GM12874 (cell line): ENCODE results near the gene FADS1.

Experiments
- CTCF ChIP-seq: IDR thresholded peaks from 2 replicates; pipeline ENCODE4 v1.5.1; 2011; ENCODE audit warnings: low read depth, mild to moderate bottlenecking, control low read depth, low read length, moderate library complexity; ENCODE audit not compliant: insufficient read depth

The FADS1 gene

DNA sequence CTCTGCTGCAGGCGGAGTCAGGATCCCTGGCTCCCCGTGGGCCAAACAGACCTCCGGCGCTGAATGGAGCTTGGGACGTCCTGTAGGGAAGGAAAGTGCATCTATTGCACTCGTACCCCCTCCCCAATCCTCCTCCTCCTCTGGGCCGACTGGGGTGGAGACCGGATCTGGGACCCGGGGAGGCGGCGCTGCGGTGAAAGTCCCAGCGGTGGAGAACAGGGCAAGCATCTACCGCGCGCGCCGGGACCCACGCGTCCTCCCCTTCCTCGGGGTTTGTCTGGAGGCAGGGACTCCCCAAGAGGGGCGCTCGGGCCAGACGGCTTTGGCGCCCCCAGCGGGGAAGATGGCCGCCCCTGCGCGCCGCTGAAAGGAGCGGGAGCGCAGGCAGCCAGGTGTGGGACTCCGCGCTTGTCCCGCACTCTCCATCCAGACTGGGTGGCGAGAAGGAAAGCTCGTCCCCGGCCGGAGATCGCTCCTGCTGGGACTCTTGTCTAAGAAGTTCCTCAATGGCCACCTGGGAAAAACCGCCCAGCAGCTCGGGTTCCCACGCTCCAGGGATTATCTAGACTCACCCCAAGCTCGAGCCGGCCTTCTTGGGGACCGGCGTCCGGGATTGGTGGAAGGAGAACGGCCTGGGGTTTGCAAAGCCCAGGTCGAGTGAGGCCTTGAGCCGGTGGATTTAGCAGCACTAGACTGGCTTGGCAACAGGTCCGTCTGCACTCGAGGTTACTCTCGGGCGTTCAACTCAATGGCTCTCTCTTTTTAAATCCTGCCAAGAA is 12.0 kb upstream of the FADS1 start:
- TF ChIP-seq CTCF: peak; percentile 68

DNA sequence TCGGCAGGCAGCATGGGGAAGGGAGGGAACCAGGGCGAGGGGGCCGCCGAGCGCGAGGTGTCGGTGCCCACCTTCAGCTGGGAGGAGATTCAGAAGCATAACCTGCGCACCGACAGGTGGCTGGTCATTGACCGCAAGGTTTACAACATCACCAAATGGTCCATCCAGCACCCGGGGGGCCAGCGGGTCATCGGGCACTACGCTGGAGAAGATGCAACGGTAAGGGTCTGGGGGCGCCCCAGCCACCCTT is 11.5 kb upstream of the FADS1 start:
- no peak for TF ChIP-seq CTCF

- no peak for TF ChIP-seq CTCF
Observed at GRCh38 chr11:61827571-61828378, 11.0 kb upstream of the FADS1 start, which contains the start of gene FADS2. TSS of gene FADS2 (plus strand) at chr11:61828300. CDS start at chr11:61828391, 91 bp downstream.

- TF ChIP-seq CTCF: no peak
Observed at GRCh38 chr11:61826930-61827570, 10.2 kb upstream of the FADS1 start.

GRCh38 chr11:61820174-61820573 is 3.4 kb upstream of the FADS1 start:
- TF ChIP-seq CTCF: no peak

- TF ChIP-seq CTCF: no peak
Observed at GRCh38 chr11:61817471-61818202, 834 bp upstream of the FADS1 start.
